Measurements from ENCODE around the gene SMPD4.
"Not testable (repeated sequence)": the region's sequence is repeated elsewhere in the genome, so short reads cannot be mapped to it uniquely, and the experiment has no call there.

The SMPD4 gene

GRCh38 chr2:130219147-130219546 is 37.7 kb upstream of the SMPD4 start:
- no CpG with 5 or more reads among the region's 2 CpGs for WGBS (ENCODE audit: extremely low coverage, insufficient coverage, insufficient read length)
- not testable (repeated sequence) for H2AFZ ChIP-seq (ENCODE audit: insufficient read depth, low read length, poor library complexity); H3K27ac ChIP-seq (ENCODE audit: low read depth, low read length); H3K79me2 ChIP-seq (ENCODE audit: control insufficient read depth, insufficient read depth, low read length, poor library complexity); H4K12ac ChIP-seq (ENCODE audit: low read depth, low read length); H2BK12ac ChIP-seq (ENCODE audit: low read length); DNase-seq; H4K91ac ChIP-seq (ENCODE audit: low read depth, low read length); H3K4me3 ChIP-seq (ENCODE audit: low read depth, low read length); H3K9me3 ChIP-seq (ENCODE audit: insufficient read depth, low read depth, low read length); H3K18ac ChIP-seq (ENCODE audit: low read length); H2BK5ac ChIP-seq (ENCODE audit: low read depth, low read length, poor library complexity); H3K36me3 ChIP-seq (ENCODE audit: control insufficient read depth in 1 of 2, insufficient read depth in 2 of 2, low read length in 2 of 2); H3K9ac ChIP-seq (ENCODE audit: low read length); H2BK120ac ChIP-seq (ENCODE audit: insufficient read depth, low read length, poor library complexity); H3K79me1 ChIP-seq (ENCODE audit: low read length); H3K4me1 ChIP-seq (ENCODE audit: control insufficient read depth in 1 of 2, insufficient read depth in 2 of 2, low read length in 2 of 2); H3K4me2 ChIP-seq (ENCODE audit: low read length); H4K8ac ChIP-seq (ENCODE audit: low read depth, low read length); H3K4ac ChIP-seq (ENCODE audit: low read depth, low read length); H2AK5ac ChIP-seq (ENCODE audit: low read length); H3K23ac ChIP-seq (ENCODE audit: low read length); H3K14ac ChIP-seq (ENCODE audit: low read length); H3K27me3 ChIP-seq (ENCODE audit: insufficient read depth, low read length)

- not testable (repeated sequence) for H3K4me2 ChIP-seq (ENCODE audit: low read length); H3K18ac ChIP-seq (ENCODE audit: low read length); H2BK5ac ChIP-seq (ENCODE audit: low read depth, low read length, poor library complexity); H3K23ac ChIP-seq (ENCODE audit: low read length); H3K4me1 ChIP-seq (ENCODE audit: control insufficient read depth in 1 of 2, insufficient read depth in 2 of 2, low read length in 2 of 2); H3K4ac ChIP-seq (ENCODE audit: low read depth, low read length); H4K12ac ChIP-seq (ENCODE audit: low read depth, low read length); H3K79me1 ChIP-seq (ENCODE audit: low read length); H4K91ac ChIP-seq (ENCODE audit: low read depth, low read length); H3K9ac ChIP-seq (ENCODE audit: low read length); H3K36me3 ChIP-seq (ENCODE audit: control insufficient read depth in 1 of 2, insufficient read depth in 2 of 2, low read length in 2 of 2); H2AK5ac ChIP-seq (ENCODE audit: low read length); H2BK120ac ChIP-seq (ENCODE audit: insufficient read depth, low read length, poor library complexity); H3K4me3 ChIP-seq (ENCODE audit: low read depth, low read length); H4K8ac ChIP-seq (ENCODE audit: low read depth, low read length); H2AFZ ChIP-seq (ENCODE audit: insufficient read depth, low read length, poor library complexity); DNase-seq; H2BK12ac ChIP-seq (ENCODE audit: low read length); H3K14ac ChIP-seq (ENCODE audit: low read length); H3K79me2 ChIP-seq (ENCODE audit: control insufficient read depth, insufficient read depth, low read length, poor library complexity); H3K27me3 ChIP-seq (ENCODE audit: insufficient read depth, low read length); H3K27ac ChIP-seq (ENCODE audit: low read depth, low read length); H3K9me3 ChIP-seq (ENCODE audit: insufficient read depth, low read depth, low read length)
- WGBS (ENCODE audit: extremely low coverage, insufficient coverage, insufficient read length), result no CpG with 5 or more reads among the region's 13 CpGs
Measured at GRCh38 chr2:130207051-130207450, 25.6 kb upstream of the SMPD4 start.

- H3K27ac ChIP-seq (ENCODE audit: low read depth, low read length); H3K18ac ChIP-seq (ENCODE audit: low read length); H3K9ac ChIP-seq (ENCODE audit: low read length): not testable (repeated sequence)
Measured at GRCh38 chr2:130203150-130203549, 21.7 kb upstream of the SMPD4 start.

GRCh38 chr2:130202518-130202917 is 21.1 kb upstream of the SMPD4 start:
- not testable (repeated sequence) for H2BK120ac ChIP-seq (ENCODE audit: insufficient read depth, low read length, poor library complexity); H3K79me2 ChIP-seq (ENCODE audit: control insufficient read depth, insufficient read depth, low read length, poor library complexity); H3K36me3 ChIP-seq (ENCODE audit: control insufficient read depth in 1 of 2, insufficient read depth in 2 of 2, low read length in 2 of 2); H3K79me1 ChIP-seq (ENCODE audit: low read length); H3K4me3 ChIP-seq (ENCODE audit: low read depth, low read length); H3K27ac ChIP-seq (ENCODE audit: low read depth, low read length); H4K91ac ChIP-seq (ENCODE audit: low read depth, low read length); H2AFZ ChIP-seq (ENCODE audit: insufficient read depth, low read length, poor library complexity); H3K27me3 ChIP-seq (ENCODE audit: insufficient read depth, low read length); H3K18ac ChIP-seq (ENCODE audit: low read length); H3K14ac ChIP-seq (ENCODE audit: low read length); H3K4ac ChIP-seq (ENCODE audit: low read depth, low read length); H3K23ac ChIP-seq (ENCODE audit: low read length); H2BK12ac ChIP-seq (ENCODE audit: low read length); H3K4me2 ChIP-seq (ENCODE audit: low read length); H4K12ac ChIP-seq (ENCODE audit: low read depth, low read length); H2AK5ac ChIP-seq (ENCODE audit: low read length); H3K9me3 ChIP-seq (ENCODE audit: insufficient read depth, low read depth, low read length); H3K4me1 ChIP-seq (ENCODE audit: control insufficient read depth in 1 of 2, insufficient read depth in 2 of 2, low read length in 2 of 2); H4K8ac ChIP-seq (ENCODE audit: low read depth, low read length); H3K9ac ChIP-seq (ENCODE audit: low read length); DNase-seq; H2BK5ac ChIP-seq (ENCODE audit: low read depth, low read length, poor library complexity)
- no CpG with 5 or more reads among the region's 7 CpGs for WGBS (ENCODE audit: extremely low coverage, insufficient coverage, insufficient read length)

More at GRCh38 chr2:130203150-130203549, 21.7 kb upstream of the SMPD4 start:
- H3K36me3 ChIP-seq (ENCODE audit: control insufficient read depth in 1 of 2, insufficient read depth in 2 of 2, low read length in 2 of 2); H4K91ac ChIP-seq (ENCODE audit: low read depth, low read length); H3K9me3 ChIP-seq (ENCODE audit: insufficient read depth, low read depth, low read length); H3K79me2 ChIP-seq (ENCODE audit: control insufficient read depth, insufficient read depth, low read length, poor library complexity); H2BK12ac ChIP-seq (ENCODE audit: low read length); H3K79me1 ChIP-seq (ENCODE audit: low read length); H3K4me3 ChIP-seq (ENCODE audit: low read depth, low read length); H3K27me3 ChIP-seq (ENCODE audit: insufficient read depth, low read length); H2BK120ac ChIP-seq (ENCODE audit: insufficient read depth, low read length, poor library complexity); H2AFZ ChIP-seq (ENCODE audit: insufficient read depth, low read length, poor library complexity); H3K4me2 ChIP-seq (ENCODE audit: low read length); H3K4ac ChIP-seq (ENCODE audit: low read depth, low read length); H4K8ac ChIP-seq (ENCODE audit: low read depth, low read length); H3K23ac ChIP-seq (ENCODE audit: low read length); H2BK5ac ChIP-seq (ENCODE audit: low read depth, low read length, poor library complexity); DNase-seq; H2AK5ac ChIP-seq (ENCODE audit: low read length); H3K4me1 ChIP-seq (ENCODE audit: control insufficient read depth in 1 of 2, insufficient read depth in 2 of 2, low read length in 2 of 2); H4K12ac ChIP-seq (ENCODE audit: low read depth, low read length); H3K14ac ChIP-seq (ENCODE audit: low read length): not testable (repeated sequence)
- no CpG with 5 or more reads among the region's 3 CpGs for WGBS (ENCODE audit: extremely low coverage, insufficient coverage, insufficient read length)

Data from trophoblast cell (in vitro differentiated cells and primary cell).